GM10248 (cell line): Measurements from ENCODE around the gene SYNPO2L.

ENCODE experiments used
- CTCF ChIA-PET: fragments of 300-600 bp; sonication (Branson Sonifier 250); formaldehyde crosslinking; extraction: SDS; loops from one replicate; lab custom pipeline; 2021; ENCODE audit warnings: antibody characterized with exemption; lab: Yijun Ruan, JAX
- POLR2A ChIA-PET: fragments of 350-650 bp; sonication (Branson Sonifier 250); formaldehyde crosslinking; extraction: SDS; loops from one replicate; lab custom pipeline; 2020; ENCODE audit warnings: antibody characterized with exemption; lab: Yijun Ruan, JAX
- DNase-seq: peaks from one replicate; pipeline ENCODE4 v3.0.0; 2012; ENCODE audit errors: extremely low spot score
- CTCF ChIP-seq: IDR thresholded peaks from 2 replicates; pipeline ENCODE4 v1.5.1; 2012; ENCODE audit warnings: mild to moderate bottlenecking, low read depth; ENCODE audit errors: extremely low read depth, missing control alignments, control extremely low read depth

SYNPO2L gene

DNA sequence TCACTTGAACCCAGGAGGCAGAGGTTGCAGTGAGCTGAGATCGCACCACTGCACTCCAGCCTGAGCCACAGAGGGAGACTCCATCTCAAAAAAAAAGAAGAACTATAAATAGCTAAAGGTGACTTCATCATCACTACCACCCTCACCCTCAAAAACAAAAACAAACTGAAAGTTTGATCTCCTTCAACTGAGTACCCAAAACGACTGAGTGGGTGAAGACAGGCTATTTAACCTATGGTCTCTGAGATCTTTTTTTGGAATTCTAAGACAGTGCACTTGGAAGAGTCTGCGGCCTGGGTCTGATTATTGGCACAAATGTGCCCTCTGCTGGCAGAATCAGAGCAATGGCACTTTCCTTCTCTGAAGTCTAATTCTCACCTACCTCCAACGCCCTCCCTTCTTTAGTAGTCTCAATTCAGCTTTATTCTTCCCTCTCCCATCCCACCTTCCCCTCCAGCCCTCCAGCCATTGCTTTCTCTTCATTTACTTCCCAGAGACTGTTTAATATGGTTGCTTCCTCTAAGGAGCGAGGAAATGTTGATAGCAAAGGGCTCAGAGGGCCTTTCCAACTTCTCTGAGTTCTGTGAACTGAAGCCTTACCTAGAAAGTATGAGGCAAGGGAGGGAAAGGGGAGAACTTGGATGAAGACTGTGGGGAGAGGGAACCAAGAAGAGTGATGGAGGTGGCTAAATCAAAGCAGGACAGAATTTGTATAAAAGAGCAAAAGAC, 11.7 kb downstream of the SYNPO2L start:
- ChIA-PET CTCF (interaction anchor here (0.7 to 12.6 kb wide), 36 partner anchors 9 to 545 kb away, joined by 3 to 180 read pairs (median 5); partner anchors contain the start of gene MRPS16), POLR2A (interaction anchor here (0.6 kb wide), 1 partner anchor 14 kb away, joined by 6 read pairs; no protein-coding TSS in a partner anchor)
- peak; percentile 74 for DNase-seq
- peak; percentile 90 for TF ChIP-seq CTCF

DNA sequence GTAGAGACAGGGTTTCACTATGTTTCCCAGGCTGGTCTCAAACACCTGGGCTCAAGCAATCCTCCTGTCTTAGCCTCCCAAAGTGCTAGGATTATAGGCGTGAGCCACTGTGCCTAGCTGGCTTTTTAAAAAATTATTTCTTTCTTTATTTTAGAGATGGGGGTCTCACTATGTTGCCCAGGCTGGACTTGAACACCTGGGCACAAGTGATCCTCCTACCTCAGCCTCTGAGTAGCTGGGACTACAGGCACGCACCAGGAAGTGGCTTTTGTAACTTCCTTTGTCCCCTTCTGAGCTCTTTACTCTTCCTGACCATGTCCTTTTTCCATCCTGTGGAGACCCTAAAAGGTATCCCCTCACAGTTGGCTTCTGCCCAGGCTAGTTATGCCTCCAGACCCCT, 12.5 kb downstream of the SYNPO2L start:
- POLR2A ChIA-PET: no interaction called here
- TF ChIP-seq CTCF: no peak
- CTCF ChIA-PET: interaction anchor here (0.7 to 12.6 kb wide), 31 partner anchors 8 to 547 kb away, joined by 3 to 180 read pairs (median 5); partner anchors contain the start of genes MRPS16 and P4HA1
- no peak for DNase-seq

- POLR2A ChIA-PET: no interaction called here
- CTCF ChIA-PET: interaction anchor here (0.7 to 12.6 kb wide), 6 partner anchors 9 to 545 kb away, joined by 3 to 180 read pairs (median 3); partner anchors contain the start of gene P4HA1
- TF ChIP-seq CTCF: no peak
- DNase-seq: no peak
Measured at GRCh38 chr10:73641328-73642060, 14.3 kb downstream of the SYNPO2L start, which contains the start of gene MYOZ1. TSS of gene MYOZ1 (minus strand) at chr10:73641474. CDS start at chr10:73640017, 1,457 bp downstream.

- TF ChIP-seq CTCF: no peak
- ChIA-PET CTCF (interaction anchor here (1.1 kb wide), 1 partner anchor 49 kb away, joined by 3 read pairs; no protein-coding TSS in a partner anchor), POLR2A (no interaction called here)
- no peak for DNase-seq
Measured at GRCh38 chr10:73639286-73639685, 16.5 kb downstream of the SYNPO2L start.

- no peak for TF ChIP-seq CTCF
- POLR2A ChIA-PET: no interaction called here
- CTCF ChIA-PET: interaction anchor here (1.1 to 1.7 kb wide), 3 partner anchors 8 to 107 kb away, joined by 3 to 4 read pairs (median 4); no protein-coding TSS in a partner anchor
Measured at GRCh38 chr10:73635781-73636180, 20.0 kb downstream of the SYNPO2L start.

DNA sequence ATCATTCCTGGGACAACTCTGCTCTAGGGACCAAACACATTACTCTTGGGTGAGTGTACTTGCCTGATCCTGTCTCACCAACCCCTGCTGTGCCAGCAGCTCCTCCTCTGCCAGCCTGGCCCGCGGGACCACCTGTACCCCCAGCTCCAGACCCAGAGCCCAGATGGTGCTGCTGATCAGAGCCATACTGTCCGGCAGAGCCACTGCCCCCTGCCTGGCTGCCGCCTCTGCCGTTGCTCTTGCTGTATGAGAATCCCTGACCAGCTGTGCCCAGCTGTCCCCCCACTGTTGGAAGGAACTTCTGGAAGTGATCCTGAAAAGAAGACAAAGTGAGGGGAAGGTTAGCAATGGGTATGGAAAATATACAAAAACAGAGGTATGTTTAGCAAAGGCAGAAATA, 21.4 kb downstream of the SYNPO2L start:
- ChIA-PET CTCF (interaction anchor here (1.0 to 3.7 kb wide), 3 partner anchors 10 to 105 kb away, joined by 3 to 13 read pairs (median 3); no protein-coding TSS in a partner anchor), POLR2A (no interaction called here)
- no peak for TF ChIP-seq CTCF
- no peak for DNase-seq

More at GRCh38 chr10:73635781-73636180, 20.0 kb downstream of the SYNPO2L start:
- DNase-seq: no peak
